COLO668 (cell line): ENCODE measurements around the gene AGPAT2.

ENCODE experiments used
- DNase-seq: peaks from one replicate; lab custom pipeline; 2025; ENCODE audit not compliant: unreplicated experiment; lab: John Stamatoyannopoulos, UW

Gene AGPAT2

GRCh38 chr9:136629001-136629878 is 58.0 kb downstream of the AGPAT2 start:
- DNase-seq, result peak; percentile 34

GRCh38 chr9:136628268-136628667 is 59.0 kb downstream of the AGPAT2 start:
- DNase-seq, result no peak

- DNase-seq, result no peak
Measured at GRCh38 chr9:136627703-136628102, 59.6 kb downstream of the AGPAT2 start.

GRCh38 chr9:136626740-136627642 is 60.3 kb downstream of the AGPAT2 start:
- peak; percentile 75 for DNase-seq

- no peak for DNase-seq
Measured at GRCh38 chr9:136626066-136626725, 61.1 kb downstream of the AGPAT2 start.

- peak; percentile 50 for DNase-seq
Measured at GRCh38 chr9:136625101-136626065, 61.9 kb downstream of the AGPAT2 start.

GRCh38 chr9:136624184-136624951 is 62.9 kb downstream of the AGPAT2 start:
- DNase-seq, result peak; percentile 52

GRCh38 chr9:136623842-136624183 is 63.4 kb downstream of the AGPAT2 start:
- DNase-seq, result peak; percentile 71
